CD4-positive, alpha-beta T cell treated with Interferon alpha-2 for 1 hour (primary cell): ENCODE data around the gene STT3B.
"Not testable (repeated sequence)": the region's sequence is repeated elsewhere in the genome, so short reads cannot be mapped to it uniquely, and the experiment has no call there.

Source experiments
- DNase-seq, 2 donors: peaks; one replicate each; pipeline ENCODE4 v3.0.0-alpha.2; 2020 to 2022

STT3B gene

GRCh38 chr3:31553258-31553657, 20.5 kb downstream of the STT3B start:
- DNase-seq = no peak

GRCh38 chr3:31555204-31555603, 22.5 kb downstream of the STT3B start:
- DNase-seq = no peak

GRCh38 chr3:31559872-31560534, 27.3 kb downstream of the STT3B start:
- no peak for DNase-seq

- no peak for DNase-seq
Measured at GRCh38 chr3:31561891-31562290, 29.2 kb downstream of the STT3B start.

GRCh38 chr3:31562525-31562924, 29.8 kb downstream of the STT3B start:
- peak; percentile 5 to 23 for DNase-seq

GRCh38 chr3:31565288-31565687, 32.6 kb downstream of the STT3B start:
- DNase-seq = no peak

- peak; percentile 5 to 47 for DNase-seq
Measured at GRCh38 chr3:31567036-31567435, 34.3 kb downstream of the STT3B start.

GRCh38 chr3:31568649-31569048, 35.9 kb downstream of the STT3B start:
- no peak for DNase-seq

- no peak for DNase-seq
Measured at GRCh38 chr3:31571325-31571724, 38.6 kb downstream of the STT3B start.

- no peak for DNase-seq
Measured at GRCh38 chr3:31572236-31573004, 39.7 kb downstream of the STT3B start.

- no peak for DNase-seq
Measured at GRCh38 chr3:31573036-31573779, 40.5 kb downstream of the STT3B start.

GRCh38 chr3:31575448-31575847, 42.7 kb downstream of the STT3B start:
- peak in 1 of 2 donors; percentile 14 for DNase-seq

GRCh38 chr3:31576521-31576920, 43.8 kb downstream of the STT3B start:
- no peak for DNase-seq

- DNase-seq = no peak
Measured at GRCh38 chr3:31577232-31577631, 44.5 kb downstream of the STT3B start.

- DNase-seq = no peak
Measured at GRCh38 chr3:31579828-31580227, 47.1 kb downstream of the STT3B start.

GRCh38 chr3:31580645-31581044, 47.9 kb downstream of the STT3B start:
- no peak for DNase-seq

- DNase-seq = no peak
Measured at GRCh38 chr3:31581660-31582059, 48.9 kb downstream of the STT3B start.

- DNase-seq = no peak
Measured at GRCh38 chr3:31589228-31589627, 56.5 kb downstream of the STT3B start.

- DNase-seq = no peak
Measured at GRCh38 chr3:31590650-31591049, 57.9 kb downstream of the STT3B start.

- no peak for DNase-seq
Measured at GRCh38 chr3:31592764-31593163, 60.0 kb downstream of the STT3B start.

GRCh38 chr3:31596176-31596575, 63.5 kb downstream of the STT3B start:
- no peak for DNase-seq

GRCh38 chr3:31600431-31600830, 67.7 kb downstream of the STT3B start:
- no peak for DNase-seq

- DNase-seq = not testable (repeated sequence)
Measured at GRCh38 chr3:31605333-31605732, 72.6 kb downstream of the STT3B start.

- DNase-seq = no peak
Measured at GRCh38 chr3:31606453-31606852, 73.7 kb downstream of the STT3B start.
